Activated T-helper 1 cell treated with anti-CD3 and anti-CD28 coated beads, Interleukin-12 subunit alpha, Interleukin-12 subunit beta, Interleukin-2, Interleukin-4 antibody, amounts not matched to agents 30 ng/mL and 10 ng/mL and 1 ng/mL, durations not matched to agents 14 hours and 24 hours and 36 hours (primary cell): ENCODE data around the gene CD63. TPM values are rescaled to one million over a fixed set of nuclear protein-coding genes. Genes with fewer than 3 reads are reported as not detected.

Source experiments
- DNase-seq: peaks from one replicate; pipeline ENCODE4 v3.0.0; 2021; ENCODE audit warnings: low spot score
- H3K27ac Mint-ChIP-seq: one replicate; pipeline ENCODE4 v1.8.0; 2021; ENCODE audit warnings: mild to moderate bottlenecking, mixed read lengths
- H3K27me3 Mint-ChIP-seq: one replicate; pipeline ENCODE4 v1.8.0; 2022; ENCODE audit warnings: mild to moderate bottlenecking, moderate library complexity, mixed read lengths; ENCODE audit not compliant: insufficient read depth
- H3K36me3 Mint-ChIP-seq: one replicate; pipeline ENCODE4 v1.8.0; 2021; ENCODE audit warnings: low read depth, mixed read lengths
- H3K4me1 Mint-ChIP-seq: one replicate; pipeline ENCODE4 v1.8.0; 2021; ENCODE audit warnings: low read depth, mixed read lengths
- H3K4me3 Mint-ChIP-seq: one replicate; pipeline ENCODE4 v1.8.0; 2021; ENCODE audit warnings: mild to moderate bottlenecking, moderate library complexity, mixed read lengths
- H3K9me3 Mint-ChIP-seq: one replicate; pipeline ENCODE4 v1.8.0; 2021; ENCODE audit warnings: mixed read lengths
- intact Hi-C: fragments of 100-400 bp; cut with micrococcal nuclease; formaldehyde crosslinking; loops from one replicate; pipeline ENCODE4 v1.15.1; 2024
- total RNA-seq: library from RNA; stranded (reverse); gene quantifications from 2 replicates; pipeline ENCODE4 v1.2.3, GENCODE V29; 2022

The CD63 gene
- total RNA-seq, 1 donor from 2014 or later = 183 TPM

- DNase-seq = peak; percentile 48
- H3K36me3 Mint-ChIP-seq = peaks cover 22% of the 10 kb centered on the region
- intact Hi-C loops = loop anchor here (1.0 kb wide), 1 partner anchor 13 kb away; no protein-coding TSS in a partner anchor
- peaks cover 1% of the 10 kb centered on the region for H3K27me3 Mint-ChIP-seq
- H3K9me3 Mint-ChIP-seq = no peaks in the 10 kb centered on the region
- H3K4me1 Mint-ChIP-seq = peaks cover 32% of the 10 kb centered on the region
- H3K27ac Mint-ChIP-seq = no peak overlapping the region
- peak overlapping the region; percentile 54 for H3K4me3 Mint-ChIP-seq
These were observed 4.4 kb downstream of the CD63 start for GRCh38 chr12:55724226-55724939.

GRCh38 chr12:55723516-55724225, 5.1 kb downstream of the CD63 start:
- Mint-ChIP-seq H3K9me3 (no peaks in the 10 kb centered on the region), H3K4me3 (no peak overlapping the region), H3K27me3 (peaks cover 1% of the 10 kb centered on the region), H3K27ac (no peak overlapping the region), H3K4me1 (peaks cover 33% of the 10 kb centered on the region), H3K36me3 (peaks cover 22% of the 10 kb centered on the region)
- DNase-seq = no peak
- intact Hi-C loops = loop anchor here (1.0 kb wide), 1 partner anchor 14 kb away; no protein-coding TSS in a partner anchor

- DNase-seq = no peak
- H3K4me1 Mint-ChIP-seq = peaks cover 41% of the 10 kb centered on the region
- H3K4me3 Mint-ChIP-seq = no peak overlapping the region
- H3K27me3 Mint-ChIP-seq = peaks cover 1% of the 10 kb centered on the region
- no peak overlapping the region for H3K27ac Mint-ChIP-seq
- no peaks in the 10 kb centered on the region for H3K9me3 Mint-ChIP-seq
- intact Hi-C loops = no loop called here
- peaks cover 22% of the 10 kb centered on the region for H3K36me3 Mint-ChIP-seq
These were observed 5.9 kb downstream of the CD63 start for GRCh38 chr12:55722948-55723347.

- H3K27me3 Mint-ChIP-seq = peaks cover 1% of the 10 kb centered on the region
- DNase-seq = no peak
- peaks cover 42% of the 10 kb centered on the region for H3K4me1 Mint-ChIP-seq
- H3K9me3 Mint-ChIP-seq = no peaks in the 10 kb centered on the region
- H3K36me3 Mint-ChIP-seq = peaks cover 17% of the 10 kb centered on the region
- no peak overlapping the region for H3K4me3 Mint-ChIP-seq
- intact Hi-C loops = no loop called here
- no peak overlapping the region for H3K27ac Mint-ChIP-seq
These were observed 7.1 kb downstream of the CD63 start for GRCh38 chr12:55721601-55722213.

DNA sequence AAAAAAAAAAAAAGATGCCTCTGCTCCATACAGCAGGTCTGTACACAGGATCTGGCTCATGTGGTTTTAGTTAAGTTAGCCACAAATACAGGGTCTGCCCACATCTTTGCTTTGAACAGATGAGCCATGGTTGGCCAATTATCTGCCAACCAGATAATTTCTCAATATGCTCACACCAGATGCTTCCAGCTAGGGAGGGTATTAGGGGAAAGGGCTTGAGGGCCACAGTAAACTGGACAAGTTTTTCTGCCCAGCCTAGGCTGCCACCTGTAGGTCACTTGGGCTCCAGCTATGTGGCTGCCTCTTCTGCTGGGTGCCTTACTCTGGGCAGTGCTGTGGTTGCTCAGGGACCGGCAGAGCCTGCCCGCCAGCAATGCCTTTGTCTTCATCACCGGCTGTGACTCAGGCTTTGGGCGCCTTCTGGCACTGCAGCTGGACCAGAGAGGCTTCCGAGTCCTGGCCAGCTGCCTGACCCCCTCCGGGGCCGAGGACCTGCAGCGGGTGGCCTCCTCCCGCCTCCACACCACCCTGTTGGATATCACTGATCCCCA, 7.8 kb downstream of the CD63 start:
- Mint-ChIP-seq H3K4me3 (no peak overlapping the region), H3K36me3 (peaks cover 12% of the 10 kb centered on the region), H3K27me3 (peaks cover 1% of the 10 kb centered on the region), H3K27ac (no peak overlapping the region), H3K9me3 (no peaks in the 10 kb centered on the region), H3K4me1 (peaks cover 42% of the 10 kb centered on the region)
- intact Hi-C loops = no loop called here
- no peak for DNase-seq

DNA sequence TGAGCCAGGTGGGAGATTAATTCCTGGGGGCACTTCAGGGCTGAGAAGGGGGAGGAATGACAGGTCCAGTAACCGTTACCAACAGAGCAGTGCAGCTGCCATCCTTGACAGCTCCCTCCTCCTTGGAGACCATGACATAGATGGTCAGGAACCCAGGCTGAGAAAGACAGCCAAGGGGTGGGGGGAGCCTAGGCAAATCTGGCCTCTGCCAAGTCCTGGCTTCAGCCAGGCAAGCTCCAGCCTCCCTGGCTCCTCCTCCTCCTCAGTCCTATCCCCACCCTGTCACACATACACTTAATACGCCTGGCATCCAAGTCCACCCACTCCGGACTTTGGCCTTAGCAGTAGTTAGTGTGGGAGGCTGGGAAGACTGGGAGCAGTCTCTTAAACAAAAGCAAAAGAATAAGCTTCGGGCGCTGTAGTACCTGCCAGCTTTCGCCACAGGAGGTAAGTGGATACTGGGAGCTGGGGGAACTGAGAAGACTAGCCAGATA, 8.7 kb downstream of the CD63 start, which contains the start of gene RDH5:
TSS of gene RDH5 (plus strand) at position 323 of the 494 bp plus-strand sequence. CDS start 792 bp downstream, outside the sequence.
- no peak within 1 kb of the TSS for H3K27ac Mint-ChIP-seq
- peaks cover 4% of the 10 kb centered on the region for H3K36me3 Mint-ChIP-seq
- H3K27me3 Mint-ChIP-seq = no peaks in the 10 kb centered on the region
- H3K4me3 Mint-ChIP-seq = peak within 1 kb of the TSS; percentile 11
- intact Hi-C loops = no loop called here
- no peaks in the 10 kb centered on the region for H3K9me3 Mint-ChIP-seq
- no peak for DNase-seq
- peaks cover 42% of the 10 kb centered on the region for H3K4me1 Mint-ChIP-seq

- H3K27ac Mint-ChIP-seq = no peak overlapping the region
These were observed 9.4 kb downstream of the CD63 start for GRCh38 chr12:55719371-55719770.

DNA sequence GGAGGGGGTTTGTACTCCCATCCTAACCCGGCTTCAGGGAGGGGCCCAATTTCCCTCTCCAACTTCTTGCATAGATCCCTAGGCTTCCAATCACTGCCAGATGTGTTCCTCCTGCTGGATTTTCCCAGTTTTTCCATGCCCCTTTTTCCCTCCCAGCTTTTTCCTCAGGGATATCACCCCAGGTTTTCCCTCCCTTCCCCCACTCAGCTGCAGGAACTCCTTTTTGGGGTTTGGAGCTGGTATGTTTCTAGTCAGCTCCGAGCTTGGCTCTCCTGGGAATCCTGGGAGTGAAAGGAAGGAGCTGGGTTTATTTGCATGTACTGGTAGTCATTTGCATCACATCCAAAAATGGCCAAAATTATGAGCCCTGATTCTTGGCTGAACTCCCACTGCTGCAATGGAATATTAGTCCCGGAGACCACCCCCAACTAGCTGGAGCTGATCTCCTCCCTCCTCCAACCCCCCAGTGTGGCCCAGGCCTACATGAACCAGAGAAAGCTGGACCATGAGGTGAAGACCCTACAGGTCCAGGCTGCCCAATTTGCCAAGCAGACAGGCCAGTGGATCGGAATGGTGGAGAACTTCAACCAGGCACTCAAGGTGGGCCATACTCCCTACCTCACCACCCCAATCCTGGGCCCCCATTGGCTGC, 10.1 kb downstream of the CD63 start:
- no peak for DNase-seq
- Mint-ChIP-seq H3K4me3 (peak overlapping the region; percentile 30), H3K9me3 (no peaks in the 10 kb centered on the region), H3K4me1 (peaks cover 34% of the 10 kb centered on the region), H3K36me3 (no peaks in the 10 kb centered on the region), H3K27me3 (no peaks in the 10 kb centered on the region), H3K27ac (no peak overlapping the region)
- intact Hi-C loops = loop anchor here (10.0 kb wide), 1 partner anchor 1154 kb away; no protein-coding TSS in a partner anchor

More at GRCh38 chr12:55719371-55719770, 9.4 kb downstream of the CD63 start:
- no peak for DNase-seq
- H3K36me3 Mint-ChIP-seq = no peaks in the 10 kb centered on the region
- no peaks in the 10 kb centered on the region for H3K27me3 Mint-ChIP-seq
- H3K9me3 Mint-ChIP-seq = no peaks in the 10 kb centered on the region
- peak overlapping the region; percentile 11 for H3K4me3 Mint-ChIP-seq
- intact Hi-C loops = loop anchor here (10.0 kb wide), 1 partner anchor 1155 kb away; no protein-coding TSS in a partner anchor
- H3K4me1 Mint-ChIP-seq = peaks cover 35% of the 10 kb centered on the region

- H3K4me1 Mint-ChIP-seq = peaks cover 34% of the 10 kb centered on the region
- H3K27me3 Mint-ChIP-seq = peaks cover 3% of the 10 kb centered on the region
These were observed 10.8 kb downstream of the CD63 start for GRCh38 chr12:55718015-55718414.

DNA sequence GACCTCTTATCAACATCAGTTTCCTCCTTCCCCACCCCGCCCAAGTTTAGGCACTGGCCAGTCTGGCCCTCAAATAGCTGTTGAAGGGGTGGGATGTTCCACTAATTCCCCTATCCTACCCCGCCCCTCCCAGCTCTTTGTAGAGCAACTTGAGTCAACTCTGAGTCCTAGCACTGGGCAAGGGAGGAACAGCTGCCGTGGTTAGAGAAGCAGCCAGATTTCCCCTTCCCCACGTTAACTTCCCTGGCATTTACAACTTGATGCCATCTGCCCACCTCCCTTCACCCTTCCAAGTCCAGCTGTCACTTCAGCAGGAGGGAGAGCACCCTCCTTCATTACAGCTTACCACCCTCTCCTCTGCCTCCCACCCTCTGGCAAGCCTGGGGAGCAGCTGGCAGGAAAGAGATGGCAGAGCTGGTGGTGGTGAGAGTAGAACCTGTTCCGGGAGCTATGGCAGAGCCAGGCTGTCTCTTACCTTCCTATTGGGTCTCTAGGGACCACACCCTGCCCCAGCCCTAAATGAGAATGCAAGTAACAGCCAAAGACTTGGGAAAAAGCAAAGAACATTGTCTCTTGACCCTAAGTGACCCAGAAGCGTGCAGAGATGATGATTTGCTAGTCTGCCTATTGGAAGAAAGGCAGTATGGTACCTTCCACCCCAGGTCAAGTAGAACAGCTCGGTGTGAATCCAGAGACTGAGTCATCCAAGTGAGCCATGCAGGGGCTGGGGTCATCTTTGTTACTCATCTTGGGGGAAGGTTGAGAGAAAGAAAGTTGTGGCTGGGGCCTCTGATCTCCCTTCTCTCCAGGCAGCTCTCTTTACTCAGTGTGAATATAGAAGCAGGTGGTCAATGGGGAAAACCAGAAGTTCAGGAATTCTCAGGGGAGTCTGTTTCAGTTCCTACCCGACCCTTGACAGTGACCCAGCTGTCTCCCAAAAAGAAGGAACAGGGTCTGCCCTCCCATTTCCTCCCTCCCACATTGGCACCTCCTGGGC, 11.5 kb downstream of the CD63 start:
- H3K9me3 Mint-ChIP-seq = no peaks in the 10 kb centered on the region
- H3K27me3 Mint-ChIP-seq = peaks cover 8% of the 10 kb centered on the region
- intact Hi-C loops = loop anchor here (2.0 to 10.0 kb wide), 3 partner anchors 71 to 1991 kb away; partner anchors contain the start of gene CALCOCO1
- H3K4me3 Mint-ChIP-seq = peak overlapping the region; percentile 91
- no peaks in the 10 kb centered on the region for H3K36me3 Mint-ChIP-seq
- H3K4me1 Mint-ChIP-seq = peaks cover 34% of the 10 kb centered on the region
- peak overlapping the region; percentile 93 for H3K27ac Mint-ChIP-seq
- no peak for DNase-seq

More at GRCh38 chr12:55718015-55718414, 10.8 kb downstream of the CD63 start:
- peak overlapping the region; percentile 91 for H3K4me3 Mint-ChIP-seq
- no peaks in the 10 kb centered on the region for H3K9me3 Mint-ChIP-seq
- H3K36me3 Mint-ChIP-seq = no peaks in the 10 kb centered on the region
- H3K27ac Mint-ChIP-seq = no peak overlapping the region
- no peak for DNase-seq
- intact Hi-C loops = loop anchor here (10.0 kb wide), 1 partner anchor 1153 kb away; no protein-coding TSS in a partner anchor

- intact Hi-C loops = loop anchor here (1.0 to 10.0 kb wide), 6 partner anchors 8 to 1990 kb away; partner anchors contain the start of genes CALCOCO1 and CD63
- peaks cover 34% of the 10 kb centered on the region for H3K4me1 Mint-ChIP-seq
These were observed 12.2 kb downstream of the CD63 start for GRCh38 chr12:55716582-55716957.

More at GRCh38 chr12:55716582-55716957, 12.2 kb downstream of the CD63 start:
- no peak for DNase-seq
- Mint-ChIP-seq H3K4me3 (peak overlapping the region; percentile 91), H3K9me3 (no peaks in the 10 kb centered on the region), H3K27me3 (peaks cover 14% of the 10 kb centered on the region), H3K36me3 (no peaks in the 10 kb centered on the region), H3K27ac (peak overlapping the region; percentile 93)
